Stimulated activated CD8-positive, alpha-beta memory T cell treated with anti-CD3 and anti-CD28 coated beads, Interleukin-12 subunit alpha, Interleukin-12 subunit beta, amount 100 ng/mL, for 24 hours (primary cell): ENCODE results near the gene AXIN2.

ENCODE experiments used
- DNase-seq: peaks from one replicate; pipeline ENCODE4 v3.0.0-alpha.2; 2020; ENCODE audit errors: extremely low read depth

Gene AXIN2, protein sequence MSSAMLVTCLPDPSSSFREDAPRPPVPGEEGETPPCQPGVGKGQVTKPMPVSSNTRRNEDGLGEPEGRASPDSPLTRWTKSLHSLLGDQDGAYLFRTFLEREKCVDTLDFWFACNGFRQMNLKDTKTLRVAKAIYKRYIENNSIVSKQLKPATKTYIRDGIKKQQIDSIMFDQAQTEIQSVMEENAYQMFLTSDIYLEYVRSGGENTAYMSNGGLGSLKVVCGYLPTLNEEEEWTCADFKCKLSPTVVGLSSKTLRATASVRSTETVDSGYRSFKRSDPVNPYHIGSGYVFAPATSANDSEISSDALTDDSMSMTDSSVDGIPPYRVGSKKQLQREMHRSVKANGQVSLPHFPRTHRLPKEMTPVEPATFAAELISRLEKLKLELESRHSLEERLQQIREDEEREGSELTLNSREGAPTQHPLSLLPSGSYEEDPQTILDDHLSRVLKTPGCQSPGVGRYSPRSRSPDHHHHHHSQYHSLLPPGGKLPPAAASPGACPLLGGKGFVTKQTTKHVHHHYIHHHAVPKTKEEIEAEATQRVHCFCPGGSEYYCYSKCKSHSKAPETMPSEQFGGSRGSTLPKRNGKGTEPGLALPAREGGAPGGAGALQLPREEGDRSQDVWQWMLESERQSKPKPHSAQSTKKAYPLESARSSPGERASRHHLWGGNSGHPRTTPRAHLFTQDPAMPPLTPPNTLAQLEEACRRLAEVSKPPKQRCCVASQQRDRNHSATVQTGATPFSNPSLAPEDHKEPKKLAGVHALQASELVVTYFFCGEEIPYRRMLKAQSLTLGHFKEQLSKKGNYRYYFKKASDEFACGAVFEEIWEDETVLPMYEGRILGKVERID

DNA sequence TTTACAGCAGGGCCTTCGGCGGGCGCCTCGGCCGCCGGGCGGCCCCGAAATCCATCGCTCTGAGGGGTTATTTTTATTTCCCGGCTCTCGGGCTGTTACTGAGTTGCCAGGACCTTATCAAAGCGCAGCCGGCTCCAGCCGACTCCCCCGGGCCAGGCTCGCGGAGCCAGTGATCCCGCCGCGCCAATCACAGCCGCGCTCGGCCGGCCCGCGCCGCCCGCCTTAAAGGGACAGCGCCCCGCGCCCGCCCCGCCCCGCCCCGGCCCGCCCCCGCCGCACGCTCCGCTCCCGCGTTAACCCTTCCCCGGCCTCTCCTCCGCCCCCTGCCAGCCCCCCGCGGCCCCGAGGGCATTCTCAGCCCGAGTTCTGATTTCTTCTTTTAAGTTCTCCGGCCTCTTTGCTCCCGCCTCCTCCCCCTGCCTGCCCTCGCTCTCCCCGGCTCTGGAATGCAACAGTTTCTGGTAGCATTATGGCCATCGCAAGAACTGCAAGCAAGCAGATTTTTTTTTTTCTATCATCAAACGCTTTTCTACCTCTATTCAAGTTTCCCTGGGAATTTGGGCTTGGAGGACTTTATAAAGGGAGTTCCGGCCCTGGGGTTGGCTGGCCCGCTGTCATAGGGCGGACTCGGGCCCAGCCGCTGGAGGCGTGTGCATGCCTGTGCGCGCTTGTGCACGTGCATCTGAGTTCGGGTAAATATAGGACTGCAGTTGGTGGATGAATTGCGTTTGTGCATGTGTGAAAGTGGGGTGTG is at the start of gene AXIN2:
AXIN2 (minus strand) TSS at position 197 of the 754 bp plus-strand sequence. CDS start 3,028 bp downstream, outside the sequence.
- peak; percentile 65 for DNase-seq

DNA sequence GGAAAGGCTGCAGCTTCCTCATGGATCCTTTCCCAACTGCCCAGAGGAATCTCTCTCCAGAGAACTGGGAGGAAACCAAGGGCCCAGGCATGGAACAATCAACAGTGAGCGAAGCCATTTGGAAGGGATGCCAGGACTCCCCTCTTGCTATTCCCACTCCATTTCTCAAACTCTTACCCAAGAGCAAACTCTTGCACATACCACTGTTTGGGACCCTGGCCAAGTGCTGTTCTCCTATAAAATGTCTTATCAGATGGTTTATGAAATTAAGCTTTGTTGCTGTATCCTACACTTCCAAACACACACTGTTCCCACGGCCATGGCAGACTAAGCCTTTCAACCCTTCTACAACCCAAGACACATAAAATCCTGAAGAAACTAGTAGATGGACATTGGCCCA is 48.3 kb upstream of the AXIN2 start:
- DNase-seq = no peak

DNA sequence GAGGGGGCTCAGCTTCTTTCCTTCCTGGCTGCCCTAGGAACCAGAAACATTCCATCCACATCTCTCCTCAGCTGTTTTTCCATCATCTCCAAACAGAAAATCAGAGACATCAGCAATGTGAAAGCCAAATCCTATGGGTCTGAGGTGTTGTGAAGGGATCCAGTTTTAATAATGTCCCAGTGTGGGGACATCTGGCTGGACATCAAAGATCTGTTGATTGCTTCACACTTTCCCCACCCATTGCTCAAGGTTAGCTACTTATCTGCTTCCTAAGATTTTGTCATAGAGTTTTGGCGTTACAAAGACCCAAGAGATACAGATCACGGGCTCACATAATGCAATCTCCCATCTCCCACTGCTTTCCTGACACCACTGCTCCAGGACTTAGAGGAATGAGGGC is 47.8 kb upstream of the AXIN2 start:
- no peak for DNase-seq

DNA sequence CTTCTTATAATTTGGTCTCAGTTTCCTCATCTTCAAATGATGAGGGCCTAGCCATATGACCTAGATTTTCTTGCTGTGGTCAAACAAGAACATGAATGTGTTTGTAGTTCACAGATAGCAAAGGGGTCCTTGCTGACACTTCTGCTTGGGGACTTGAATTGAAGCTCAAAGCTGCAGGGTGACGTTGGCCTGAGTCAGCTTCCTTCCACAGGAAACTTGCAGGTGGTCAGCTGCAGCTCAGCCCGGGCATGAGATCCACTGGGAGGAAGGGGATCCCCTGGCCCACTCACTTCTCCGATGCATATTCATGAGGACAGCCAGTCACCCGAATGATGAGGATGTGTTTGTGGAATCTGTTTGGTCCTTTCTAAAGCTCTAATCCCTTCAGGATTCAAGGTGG is 42.6 kb upstream of the AXIN2 start:
- no peak for DNase-seq

DNA sequence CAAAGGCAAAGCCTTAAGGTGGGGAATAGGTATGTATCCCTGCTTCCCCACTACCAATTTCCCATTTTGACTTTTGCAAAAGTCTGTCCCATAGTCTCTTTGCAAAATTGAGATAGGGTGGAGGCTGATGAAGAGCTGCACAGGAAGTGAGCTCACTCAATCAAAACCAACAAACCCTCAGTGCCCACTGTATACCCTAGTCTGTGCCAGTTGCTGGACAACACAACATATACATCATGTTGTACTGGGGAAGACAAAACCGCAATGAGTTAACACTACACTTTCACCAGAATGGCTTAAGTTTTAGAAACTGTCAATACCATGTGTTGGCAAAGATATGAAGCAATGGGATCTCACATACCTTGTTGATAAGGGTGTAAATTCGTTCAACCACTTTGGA is 40.4 kb upstream of the AXIN2 start:
- no peak for DNase-seq

DNA sequence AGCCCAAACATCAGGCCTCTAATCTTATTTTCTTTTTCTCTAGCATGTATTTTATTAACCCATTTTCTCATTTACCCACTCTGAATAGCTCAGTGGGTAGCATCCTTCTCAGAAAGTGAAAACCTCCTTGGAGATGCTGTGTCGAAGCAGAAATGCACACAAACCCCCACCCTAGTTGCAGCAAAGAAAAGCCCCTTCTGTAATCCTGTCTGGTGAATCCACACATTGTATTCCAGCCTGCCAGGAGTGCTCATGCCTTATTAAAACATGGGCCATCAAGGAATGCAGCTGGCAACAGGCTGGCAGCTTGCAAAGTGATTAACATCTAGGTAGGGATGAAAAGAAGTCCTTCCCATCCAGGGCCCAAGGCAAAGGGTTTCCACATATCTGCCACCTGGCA is 39.7 kb upstream of the AXIN2 start:
- DNase-seq = no peak

DNA sequence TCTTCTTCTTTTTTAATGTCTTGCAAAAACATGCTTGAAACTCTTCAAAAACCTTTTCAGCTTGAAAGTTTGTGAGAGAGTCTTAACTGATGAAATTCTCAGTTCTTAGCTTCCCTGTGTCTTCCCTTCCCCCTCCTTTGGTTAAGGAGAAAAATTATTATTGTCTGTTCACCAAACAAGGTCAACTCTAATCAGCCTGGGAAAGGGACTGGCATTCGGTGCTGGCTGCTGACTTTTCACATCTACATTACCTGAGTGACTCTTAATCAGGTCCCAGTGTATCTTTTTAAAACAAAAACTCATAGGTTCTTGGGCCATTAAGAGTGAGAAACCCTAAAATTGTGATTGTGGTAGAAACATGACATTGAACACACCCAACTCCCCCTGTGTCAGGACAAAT is 39.1 kb upstream of the AXIN2 start:
- DNase-seq = no peak

DNA sequence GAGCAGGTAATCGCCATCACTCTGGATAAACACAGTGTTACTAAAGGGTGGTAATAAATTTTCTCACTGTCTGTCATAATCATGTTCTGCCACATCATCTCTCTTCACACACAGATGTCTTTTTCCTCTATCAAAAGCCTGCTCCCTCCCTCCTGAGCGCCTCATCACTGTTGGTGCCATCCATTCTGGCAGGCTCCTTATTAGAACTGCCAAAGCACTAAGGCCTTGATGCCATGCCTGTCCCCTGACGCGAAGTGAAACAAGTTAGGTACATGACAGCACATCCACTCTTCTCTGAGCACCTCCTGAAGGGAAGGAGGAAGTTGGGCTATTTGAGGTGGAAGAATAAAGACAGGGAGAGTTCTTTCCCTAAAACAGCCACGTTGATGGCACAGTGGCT is 38.2 kb upstream of the AXIN2 start:
- no peak for DNase-seq

DNA sequence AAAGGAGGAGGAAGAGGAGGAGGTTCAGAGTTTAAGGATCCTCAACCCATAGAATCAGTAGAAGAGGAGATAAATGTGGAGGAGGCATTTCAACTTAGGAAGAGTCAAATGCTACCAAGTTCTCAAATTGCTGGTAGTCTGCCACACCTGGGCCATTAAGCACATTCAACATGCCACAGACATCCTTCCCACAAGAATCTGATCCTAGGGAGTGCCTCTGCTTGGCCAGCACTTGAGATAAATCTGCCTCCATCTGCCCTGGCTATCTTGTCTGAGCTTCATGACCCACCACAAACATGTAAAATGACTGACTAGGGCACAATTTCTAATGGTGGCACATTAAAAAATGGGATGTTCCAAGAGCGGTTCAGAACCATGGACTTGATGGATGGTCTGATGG is 37.3 kb upstream of the AXIN2 start:
- no peak for DNase-seq

DNA sequence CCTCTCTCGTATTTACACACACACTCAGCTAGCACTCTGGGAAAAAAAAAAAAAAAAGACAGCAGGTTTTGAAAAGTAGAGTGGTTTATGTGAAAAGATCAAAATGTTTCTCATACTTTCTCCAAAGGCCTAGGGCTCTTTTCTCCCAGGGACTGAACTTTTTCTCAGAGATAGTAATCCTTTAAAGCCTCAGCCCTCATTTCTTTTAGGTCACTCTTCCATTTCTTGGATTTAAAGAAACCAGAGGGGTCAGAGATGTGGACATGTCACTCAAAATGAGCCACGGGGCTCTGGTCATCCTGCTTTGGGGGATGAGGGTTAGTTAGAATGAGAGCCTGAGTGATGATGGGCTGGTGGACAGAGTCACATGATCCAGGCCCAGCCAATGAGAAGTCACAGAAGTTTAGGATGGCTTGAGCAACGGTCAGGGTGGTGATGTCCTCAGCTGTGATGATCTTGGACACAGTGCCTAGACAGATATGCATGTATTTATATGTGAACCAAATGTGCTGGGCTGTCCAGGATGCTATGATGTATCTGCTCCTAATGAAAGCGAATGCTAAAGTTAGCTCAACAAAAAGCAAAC is 33.7 kb upstream of the AXIN2 start:
- DNase-seq = no peak

DNA sequence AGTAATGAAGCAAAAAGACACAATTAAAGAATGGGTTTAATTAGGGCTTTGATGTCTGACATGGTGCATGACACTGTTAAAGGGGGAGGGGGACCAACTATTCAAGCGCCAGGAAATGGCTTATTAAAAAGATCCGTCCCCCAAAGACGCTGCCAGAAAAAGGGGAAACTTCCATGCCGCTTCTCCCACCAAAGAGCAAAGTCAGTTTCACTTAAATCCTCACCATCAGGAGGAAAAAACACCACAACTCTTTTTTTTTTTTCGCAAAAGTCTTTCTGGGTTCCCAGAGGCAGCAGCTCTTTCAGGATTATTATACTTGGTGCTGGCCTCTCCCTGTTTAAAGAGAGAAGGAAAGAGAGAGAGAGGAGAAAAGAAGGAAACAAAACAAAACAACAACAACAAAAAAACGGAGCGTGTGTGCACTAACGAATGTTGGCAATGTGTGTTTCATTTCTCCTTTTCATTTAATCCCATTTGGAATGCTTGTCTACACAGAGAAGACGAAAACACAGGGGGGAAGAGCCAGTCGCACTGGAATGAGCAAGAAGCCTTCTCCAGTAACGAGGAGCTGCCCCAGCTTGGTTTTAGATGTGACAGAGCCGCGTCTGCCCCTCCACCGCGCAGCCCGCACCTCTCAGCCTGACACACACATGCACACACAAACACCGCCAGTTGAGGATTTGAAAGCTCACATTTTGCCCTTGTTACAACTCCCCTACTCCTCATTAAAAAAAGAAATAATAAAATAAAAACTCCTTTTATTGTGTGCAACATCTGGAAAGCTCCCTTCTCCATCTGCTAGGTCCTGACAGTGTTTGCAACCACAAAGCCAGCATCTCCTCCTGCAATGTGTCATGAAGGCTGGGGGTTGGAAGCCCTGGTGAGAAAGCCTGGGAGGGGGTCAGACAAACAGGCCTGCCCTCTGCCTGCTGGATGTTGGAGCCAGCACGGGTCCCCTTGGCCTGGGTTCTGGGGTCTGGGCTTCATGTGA is 32.7 kb upstream of the AXIN2 start:
- DNase-seq = no peak

DNA sequence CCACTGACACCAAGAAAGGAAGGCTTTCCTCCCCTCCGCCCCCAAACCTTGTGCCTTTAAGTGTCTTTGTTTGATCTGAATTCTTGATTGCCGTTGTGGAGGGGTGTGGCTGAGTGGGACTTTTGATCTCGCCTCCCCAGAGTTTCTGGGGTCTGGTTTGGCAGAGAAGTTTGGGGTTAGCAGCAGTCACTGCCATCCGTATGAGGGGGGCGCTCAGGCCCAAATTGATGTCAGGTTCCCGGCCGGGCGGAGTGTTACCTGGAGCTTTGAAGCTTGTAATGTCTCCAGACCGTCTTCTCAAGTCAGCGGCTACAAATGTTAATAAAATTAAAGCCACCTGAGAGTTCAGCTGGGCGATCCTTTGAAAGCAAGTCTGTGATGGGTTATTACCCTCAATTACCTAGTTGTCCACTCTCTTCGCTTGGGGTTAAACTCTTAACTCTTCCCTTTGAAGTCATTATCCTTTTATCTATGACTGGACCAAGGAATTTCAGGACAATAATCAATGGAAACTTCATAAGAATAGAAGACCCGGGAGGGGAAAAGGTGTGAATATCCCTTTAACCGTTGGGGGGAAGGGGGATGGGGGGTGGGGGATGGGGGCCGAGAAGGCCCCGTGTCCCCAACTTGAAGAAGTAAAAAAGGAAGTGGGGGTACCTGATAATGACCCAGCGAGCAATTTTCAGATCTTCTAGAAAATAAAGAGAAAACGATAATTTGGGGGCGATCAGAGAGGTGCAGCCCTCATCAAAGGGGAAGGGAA is 31.8 kb upstream of the AXIN2 start:
- DNase-seq = no peak

DNA sequence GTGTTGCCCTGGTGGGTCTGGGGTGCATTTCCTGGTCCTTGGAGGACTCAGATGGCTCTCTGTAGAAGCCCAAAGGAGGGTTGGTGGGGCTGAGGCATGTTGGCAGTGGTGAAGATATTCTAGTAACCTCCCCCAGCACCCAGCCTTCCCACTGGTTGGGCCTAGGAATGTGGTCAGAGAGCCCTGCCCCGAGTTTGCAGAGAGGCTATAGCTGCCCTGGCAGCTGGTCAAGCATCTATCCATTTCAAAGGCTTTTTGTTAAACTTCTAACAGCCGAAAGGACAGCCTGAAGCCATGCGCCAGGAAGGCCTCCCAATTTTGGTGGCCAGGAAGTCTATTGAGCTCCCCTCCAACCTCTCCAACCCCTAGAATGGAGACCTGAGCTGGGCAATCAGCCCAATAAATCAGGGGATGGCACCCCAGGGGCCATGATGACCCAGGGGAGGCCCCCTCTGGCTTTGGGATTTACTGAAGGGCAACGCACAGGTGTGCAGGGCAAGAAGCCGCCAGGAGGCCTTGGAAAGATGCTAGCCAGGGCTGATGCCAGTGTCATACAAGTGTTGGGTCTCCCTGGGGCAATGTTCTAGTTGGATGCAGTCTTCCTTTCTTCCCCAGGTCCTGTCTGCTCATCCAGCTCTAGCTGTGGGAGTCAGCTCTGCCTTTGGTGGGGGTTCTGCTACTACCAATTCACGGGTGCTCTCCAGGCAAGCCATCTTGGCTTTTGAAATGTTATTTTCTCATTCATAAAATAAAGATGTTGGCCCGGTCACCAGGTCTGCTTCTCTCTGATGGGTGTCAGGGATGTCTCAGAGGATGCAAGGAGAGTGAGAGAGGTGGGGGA is 30.9 kb upstream of the AXIN2 start:
- DNase-seq = no peak

DNA sequence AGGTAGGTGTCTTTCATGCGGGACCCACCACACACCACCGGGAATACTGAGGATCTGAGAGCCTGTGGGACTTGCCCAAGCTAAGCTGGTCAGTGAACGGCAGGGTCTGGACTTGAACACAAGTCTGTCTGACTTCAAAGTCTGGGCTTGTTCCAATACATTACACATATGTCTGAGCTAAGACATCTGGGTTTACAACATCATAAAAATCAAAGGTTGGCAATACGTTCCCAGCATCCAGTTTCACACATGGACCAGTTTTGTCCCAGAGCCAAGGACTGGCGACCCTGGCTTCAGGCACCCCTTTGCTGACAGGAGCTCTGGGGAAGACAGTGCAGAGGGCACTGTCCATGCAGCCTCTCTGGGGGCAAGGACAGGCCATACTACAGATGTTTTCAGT is 27.9 kb upstream of the AXIN2 start:
- DNase-seq = no peak

DNA sequence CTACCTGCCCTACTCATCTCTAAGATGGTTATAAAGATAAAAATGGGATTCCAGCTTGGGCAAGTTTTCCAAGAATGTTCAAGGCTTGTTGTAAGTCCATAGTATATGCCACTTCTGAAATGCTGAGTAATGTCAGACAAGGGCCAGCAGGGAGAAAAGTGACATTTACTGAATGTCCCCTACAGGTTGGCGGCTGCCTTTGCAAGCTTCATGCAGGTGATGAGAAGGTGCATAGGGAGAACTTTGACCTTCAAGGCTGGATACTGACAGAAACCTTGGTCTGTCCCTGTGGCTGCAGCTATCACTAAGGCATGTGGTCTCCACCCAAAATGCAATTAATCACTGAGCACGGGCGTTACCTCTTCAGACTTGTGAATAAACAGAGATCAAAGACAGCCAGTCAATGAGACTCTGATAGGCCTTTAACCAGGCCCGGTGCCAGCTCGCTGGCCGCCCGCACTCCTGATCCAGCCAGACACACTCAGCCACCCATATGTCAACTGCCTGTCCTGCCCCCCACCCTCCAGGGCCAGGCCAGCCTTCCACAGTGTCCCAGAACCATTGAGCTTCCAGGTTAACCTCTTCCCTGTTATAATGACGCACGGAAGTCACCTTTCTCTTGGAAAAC is 26.8 kb upstream of the AXIN2 start:
- no peak for DNase-seq

DNA sequence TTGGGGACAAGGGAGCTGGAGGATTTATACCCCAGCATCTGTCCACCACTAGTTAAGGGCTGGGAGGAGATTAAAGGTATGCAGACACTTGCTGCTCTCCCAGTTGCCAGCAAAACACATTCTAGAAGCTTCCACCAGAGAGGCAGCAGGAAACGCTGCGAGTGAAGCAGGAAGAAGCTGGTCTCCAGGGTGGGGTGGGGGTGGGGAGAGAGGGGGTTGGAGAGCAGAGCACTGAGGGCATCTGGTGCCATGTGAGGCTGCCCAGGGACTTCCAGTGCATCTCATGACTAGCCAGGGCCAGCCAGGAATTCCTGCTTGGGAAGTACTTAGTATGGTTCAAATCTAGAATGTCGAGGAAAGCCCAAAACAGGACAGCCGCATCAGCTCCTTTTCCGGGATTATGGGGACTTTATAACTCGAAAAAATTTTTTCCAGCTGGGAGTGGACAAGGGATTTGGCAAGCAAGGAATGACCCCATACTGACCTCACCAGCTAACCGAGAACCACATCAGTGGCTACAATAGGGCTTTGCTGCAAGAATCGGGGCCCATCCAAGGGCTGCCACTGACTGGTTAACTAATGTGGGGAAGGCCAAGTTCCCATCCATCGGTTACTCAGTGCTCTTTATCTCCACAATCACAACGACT is 26.2 kb upstream of the AXIN2 start:
- no peak for DNase-seq

DNA sequence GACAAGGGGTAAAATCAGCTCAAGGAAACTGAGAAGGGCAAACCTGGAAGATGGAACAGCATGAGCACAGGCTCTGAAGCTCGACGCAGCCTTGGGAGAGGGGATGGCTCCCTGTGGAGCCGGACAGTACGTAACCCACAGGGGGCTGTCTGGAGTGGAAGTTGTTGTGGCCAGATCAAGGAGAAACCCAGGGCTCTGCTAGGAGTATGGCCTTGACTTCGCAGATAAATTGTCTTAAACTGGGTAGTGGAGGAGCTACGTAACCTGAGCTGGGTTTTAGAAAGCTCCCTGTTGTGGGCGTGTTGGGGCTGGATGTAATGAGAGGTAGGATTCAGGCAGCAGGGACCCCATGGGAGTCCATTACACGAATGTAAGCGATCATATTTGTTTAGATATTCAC is 25.5 kb upstream of the AXIN2 start:
- no peak for DNase-seq
